HepG2 (cell line): ENCODE results near the gene PHACTR1. TPM values are rescaled to one million over a fixed set of nuclear protein-coding genes. Genes with fewer than 3 reads are reported as not detected.

Source experiments
- ATAC-seq: fragments of 200-7000 bp; cut with Tn5 transposase; 3 replicates; pipeline ENCODE4 v1.9.1; 2020; ENCODE audit warnings: mild to moderate bottlenecking, moderate library complexity
- BruUV-seq: library from RNA; stranded (reverse); fragments of 400-500 nt; replicated peaks from 2 replicates; lab custom pipeline; 2021; lab: Mats Ljungman, UMichigan
- CTCF ChIA-PET: fragments of 300-600 bp; formaldehyde crosslinking; extraction: SDS; loops from one replicate; lab custom pipeline; 2021; ENCODE audit warnings: low total read pairs, inconsistent platforms, low intra/inter-chr PET ratio; lab: Yijun Ruan, JAX
- POLR2A ChIA-PET: fragments of 350-600 bp; sonication (Branson Sonifier 250); formaldehyde crosslinking; loops from one replicate; lab custom pipeline; 2020; ENCODE audit warnings: antibody characterized with exemption, inconsistent platforms; lab: Yijun Ruan, JAX
- DNase-seq: peaks from one replicate; pipeline ENCODE4 v3.0.0-alpha.2; 2015; ENCODE audit warnings: low spot score
- FAIRE-seq: peaks from 3 replicates; lab custom pipeline; 2011; peaks lifted over from hg19 to GRCh38; lab: Jason Lieb, UNC
- H2AFZ ChIP-seq: one replicate; pipeline ENCODE4 v1.6.1; 2011; ENCODE audit warnings: low read length, inconsistent platforms
- H3K27ac ChIP-seq: fragments of 300-600 bp; 3 replicates; pipeline ENCODE4 v1.8.0; 2011; ENCODE audit warnings: mixed run types, mild to moderate bottlenecking, mixed read lengths, low read length, inconsistent platforms; ENCODE audit not compliant: insufficient read depth; ENCODE audit errors: extremely low read length
- H3K27me3 ChIP-seq, 2 experiments: fragments of 200-600 bp in 1 of 2; 2 replicates in 1 of 2; 3 replicates in 1 of 2; pipeline versions ENCODE4 v1.6.0 to v1.8.0; 2011; ENCODE audit warnings: low read length in 2 of 2, mild to moderate bottlenecking in 2 of 2, moderate library complexity in 2 of 2, inconsistent platforms in 1 of 2; ENCODE audit not compliant: insufficient read depth in 2 of 2, control insufficient read depth in 1 of 2
- H3K36me3 ChIP-seq, 2 experiments: fragments of 200-600 bp in 1 of 2; replicated peaks in 1 of 2; 2 replicates in 1 of 2; 3 replicates in 1 of 2; pipeline versions ENCODE4 v1.5.1 to v1.8.0; 2011; ENCODE audit warnings: low read length in 2 of 2, inconsistent platforms in 1 of 2; ENCODE audit not compliant: insufficient read depth in 2 of 2, control insufficient read depth in 1 of 2
- H3K4me1 ChIP-seq: 2 replicates; pipeline ENCODE4 v1.5.1; 2012; ENCODE audit warnings: low read length, inconsistent platforms; ENCODE audit not compliant: insufficient read depth
- H3K4me2 ChIP-seq: 2 replicates; pipeline ENCODE4 v1.6.0; 2011; ENCODE audit warnings: low read depth, low read length, inconsistent platforms
- H3K4me3 ChIP-seq, 3 experiments: fragments of 200-600 bp in 1 of 3; sonication (generic), shearing (Covaris generic) in 1 of 3; replicated peaks in 1 of 3; 2 replicates each; pipeline ENCODE4 v1.5.1; 2011 to 2016; ENCODE audit warnings: low read length in 3 of 3, inconsistent platforms in 2 of 3, low read depth in 2 of 3, mild to moderate bottlenecking in 2 of 3, control low read depth in 1 of 3, mixed read lengths in 1 of 3; ENCODE audit not compliant: insufficient read depth in 1 of 3
- H3K79me2 ChIP-seq: one replicate; pipeline ENCODE4 v1.6.1; 2011; ENCODE audit warnings: low read length, inconsistent platforms; ENCODE audit not compliant: insufficient read depth
- H3K9ac ChIP-seq: 2 replicates; pipeline ENCODE4 v1.6.0; 2011; ENCODE audit warnings: mild to moderate bottlenecking, low read depth, low read length, inconsistent platforms; ENCODE audit not compliant: insufficient read depth
- H3K9me3 ChIP-seq: 2 replicates; pipeline ENCODE4 v1.5.1; 2012; ENCODE audit warnings: mild to moderate bottlenecking, low read length
- H4K20me1 ChIP-seq: 2 replicates; pipeline ENCODE4 v1.6.0; 2011; ENCODE audit warnings: inconsistent platforms, mild to moderate bottlenecking, low read length, moderate library complexity; ENCODE audit not compliant: insufficient read depth
- CEBPB ChIP-seq: IDR thresholded peaks from 2 replicates; pipeline ENCODE4 v1.6.1; 2011; ENCODE audit warnings: low read depth, low read length, improper control_type of control experiment, borderline replicate concordance
- CEBPG ChIP-seq: IDR thresholded peaks from 2 replicates; pipeline ENCODE4 v1.6.1; 2016
- FIP1L1 ChIP-seq: fragments of 200-400 bp; formaldehyde crosslinking; IDR thresholded peaks from 2 replicates; pipeline ENCODE4 v1.6.1; 2018; ENCODE audit warnings: low read depth, mild to moderate bottlenecking, low read length, moderate library complexity, borderline replicate concordance; ENCODE audit not compliant: insufficient read depth
- FOXA3 ChIP-seq: IDR thresholded peaks from 2 replicates; pipeline ENCODE4 v1.6.1; 2016; ENCODE audit warnings: missing genetic modification reagents, missing compliant biosample characterization
- RAD21 ChIP-seq: fragments of 450-650 bp; formaldehyde crosslinking; IDR thresholded peaks from 2 replicates; pipeline ENCODE4 v1.5.0; 2020; ENCODE audit warnings: mild to moderate bottlenecking
- TFAP4 ChIP-seq: sonication (generic); IDR thresholded peaks from 2 replicates; pipeline ENCODE4 v1.6.1; 2016; ENCODE audit warnings: low read depth, borderline replicate concordance
- WGBS: methylation state at CpG from one replicate; pipeline ENCODE4 v1.1.6; 2017; ENCODE audit warnings: low lambda C conversion rate; 5-methylcytosine and 5-hydroxymethylcytosine counted together
- in situ Hi-C: cut with HindIII; loops from 2 replicates; pipeline ENCODE4 v1.10.0; 2017; ENCODE audit warnings: low pct_unique_long_range_greater_than_20kb; ENCODE audit not compliant: extremely low pct_ligation_motif_present
- intact Hi-C: fragments of 100-400 bp; cut with micrococcal nuclease; formaldehyde crosslinking; loops from one replicate; pipeline ENCODE4 v1.10.0; 2022; ENCODE audit not compliant: unreplicated experiment
- polyA plus RNA-seq, 8 experiments: library from polyadenylated mRNA; depleted of rRNA in 3 of 8; stranded (reverse) in 7 of 8; unstranded in 1 of 8; fragments of >200 nt; fragmentation: Illumina TruSeq in 4 of 8; extraction: Trizol in 4 of 8; gene quantifications; 2 replicates each; pipeline versions ENCODE4 v1.2.1 to v1.2.3, GENCODE V29; 2011 to 2016; ENCODE audit warnings: low read depth in 4 of 8, missing spikeins in 1 of 8, mixed read lengths in 1 of 8; ENCODE audit not compliant: insufficient read depth in 1 of 8
- total RNA-seq, 5 experiments: library from RNA; depleted of rRNA; stranded (reverse); fragments of >200 nt; fragmentation: Illumina TruSeq; extraction: Trizol; gene quantifications; 2 replicates each; pipeline ENCODE4 v1.2.3, GENCODE V29; 2016; ENCODE audit warnings: low read depth in 1 of 5

The PHACTR1 gene
- total and polyA plus RNA-seq, 2 of the 13 experiments (the other 11 are each of a cell fraction or from before 2014, with no cell fraction given): 0.09 TPM; not detected in 1

DNA sequence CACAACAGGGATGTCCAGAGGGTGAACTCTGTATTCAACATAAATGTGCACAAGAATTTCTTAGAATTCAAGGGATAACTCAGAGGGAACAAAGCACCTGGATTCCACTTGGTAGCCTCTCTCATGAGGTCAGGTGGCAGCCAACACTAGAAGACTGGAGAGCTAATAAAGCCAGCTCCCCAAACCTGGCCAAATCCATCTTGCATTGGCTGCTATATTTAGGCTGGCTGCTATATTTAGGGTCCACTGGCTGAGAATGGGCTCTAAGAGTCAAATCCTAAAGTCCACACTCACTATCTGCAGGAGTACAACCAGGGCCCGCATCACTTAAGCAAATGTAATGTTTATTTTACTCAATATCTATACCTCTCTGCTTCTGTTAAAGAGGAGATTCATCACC, 591.8 kb downstream of the PHACTR1 start:
- Histone ChIP-seq H3K36me3 (peaks cover 12 to 47% of the 10 kb centered on the region in 2 experiments), H3K27me3 (no peaks in the 10 kb centered on the region), H4K20me1 (no peaks in the 10 kb centered on the region), H3K27ac (no peak overlapping the region), H3K4me3 (no peak overlapping the region), H3K9me3 (no peaks in the 10 kb centered on the region), H3K79me2 (no peaks in the 10 kb centered on the region), H2AFZ (no peak overlapping the region), H3K9ac (no peak overlapping the region), H3K4me2 (no peak overlapping the region), H3K4me1 (peaks cover 28% of the 10 kb centered on the region)
- DNase-seq: no peak
- intact Hi-C loops (no loop called here), in situ Hi-C loops (no loop called here)
- no peak for TF ChIP-seq FIP1L1
- no peak for TF ChIP-seq TFAP4
- no peak for TF ChIP-seq FOXA3 (CRISPR knock-in tag)
- WGBS: 72% methylated on average over 1 of the region's 1 CpG
- POLR2A ChIA-PET: no interaction called here
- ATAC-seq: no peak
- CTCF ChIA-PET: no interaction called here
- no TSS peak for BruUV-seq
- FAIRE-seq: no peak

DNA sequence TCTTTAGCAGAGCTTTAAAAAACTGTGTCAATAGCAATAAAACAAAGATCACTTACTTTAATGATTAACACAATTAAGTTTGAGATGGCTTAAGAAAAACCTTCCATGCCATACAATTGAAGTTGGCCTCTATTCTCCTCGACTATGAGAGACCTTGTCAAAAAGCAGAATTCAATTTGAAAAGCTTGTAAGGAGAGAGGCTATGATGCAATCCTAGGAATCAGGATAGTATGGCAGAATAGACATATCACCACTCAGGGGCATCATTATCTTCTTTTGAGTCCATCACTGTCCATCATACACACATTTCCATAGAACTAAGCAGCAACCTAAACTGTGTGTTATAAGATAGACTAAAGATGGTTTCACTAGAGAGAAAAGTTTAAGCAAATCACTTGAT, 594.6 kb downstream of the PHACTR1 start:
- FAIRE-seq: no peak

More for the DNA sequence above, 594.6 kb downstream of the PHACTR1 start:
- POLR2A ChIA-PET: interaction anchor here (2.5 kb wide), 1 partner anchor 17 kb away, joined by 7 read pairs; the partner anchor contains the start of gene TBC1D7
- Histone ChIP-seq H3K4me3 (no peak overlapping the region), H3K4me2 (no peak overlapping the region), H4K20me1 (no peaks in the 10 kb centered on the region), H3K36me3 (peaks cover 7 to 44% of the 10 kb centered on the region in 2 experiments), H3K9me3 (no peaks in the 10 kb centered on the region), H3K4me1 (peaks cover 15% of the 10 kb centered on the region), H2AFZ (no peak overlapping the region)
- 61% methylated on average over 1 of the region's 1 CpG for WGBS
- ATAC-seq: no peak
- CTCF ChIA-PET: no interaction called here
- intact Hi-C loops: no loop called here
- in situ Hi-C loops: no loop called here
- TF ChIP-seq RAD21 (CRISPR knock-in tag) (no peak), CEBPB (peak; percentile 56; the same call in 1 of the 2 replicates), CEBPG (peak; percentile 18; the same call in 1 of the 2 replicates)
- TF ChIP-seq, all 625 proteins: peak for 2
- Histone ChIP-seq H3K79me2 (no peaks in the 10 kb centered on the region), H3K27ac (no peak overlapping the region), H3K27me3 (no peaks in the 10 kb centered on the region), H3K9ac (no peak overlapping the region)
- DNase-seq: no peak
- no TSS peak for BruUV-seq
